Hepatocyte (in vitro differentiated cells): Measurements from ENCODE around the gene ACER1. TPM values are rescaled to one million over a fixed set of nuclear protein-coding genes. Genes with fewer than 3 reads are reported as not detected.

Source experiments
- DNase-seq: peaks from one replicate; pipeline ENCODE4 v3.0.0-alpha.2; 2016; ENCODE audit warnings: low spot score
- H2AFZ ChIP-seq: fragments of 200-600 bp; sonication (generic); 2 replicates; pipeline ENCODE4 v1.6.0; 2016; ENCODE audit warnings: antibody characterized with exemption, mild to moderate bottlenecking
- H3K27ac ChIP-seq: fragments of 200-600 bp; sonication (generic); 2 replicates; pipeline ENCODE4 v1.5.1; 2016; ENCODE audit warnings: mild to moderate bottlenecking
- H3K27me3 ChIP-seq: fragments of 200-600 bp; sonication (generic); 2 replicates; pipeline ENCODE4 v1.6.1; 2016
- H3K36me3 ChIP-seq: fragments of 200-600 bp; sonication (generic); replicated peaks from 2 replicates; pipeline ENCODE4 v1.5.1; 2016; ENCODE audit warnings: low read depth; ENCODE audit not compliant: insufficient read depth
- H3K4me1 ChIP-seq: fragments of 200-600 bp; sonication (generic); 2 replicates; pipeline ENCODE4 v1.5.1; 2016; ENCODE audit warnings: mild to moderate bottlenecking, moderate library complexity; ENCODE audit not compliant: insufficient read depth
- H3K4me2 ChIP-seq: fragments of 200-600 bp; sonication (generic); 2 replicates; pipeline ENCODE4 v1.6.0; 2016
- H3K4me3 ChIP-seq: fragments of 200-600 bp; sonication (generic); 2 replicates; pipeline ENCODE4 v1.5.1; 2016; ENCODE audit warnings: mild to moderate bottlenecking
- H3K79me2 ChIP-seq: fragments of 200-600 bp; sonication (generic); 2 replicates; pipeline ENCODE4 v1.6.0; 2017; ENCODE audit warnings: mild to moderate bottlenecking
- H3K9me2 ChIP-seq: fragments of 200-600 bp; sonication (generic); replicated peaks from 2 replicates; pipeline ENCODE4 v1.6.0; 2017; ENCODE audit warnings: mild to moderate bottlenecking; ENCODE audit not compliant: insufficient read depth
- H3K9me3 ChIP-seq: fragments of 200-600 bp; sonication (generic); 2 replicates; pipeline ENCODE4 v1.5.1; 2016; ENCODE audit warnings: low read depth, mild to moderate bottlenecking
- H4K20me1 ChIP-seq: fragments of 200-600 bp; sonication (generic); 2 replicates; pipeline ENCODE4 v1.6.0; 2016; ENCODE audit warnings: mild to moderate bottlenecking; ENCODE audit not compliant: insufficient read depth, poor library complexity, severe bottlenecking
- EZH2 ChIP-seq: fragments of 200-600 bp; sonication (generic); IDR thresholded peaks from 2 replicates; pipeline ENCODE4 v1.6.1; 2016; ENCODE audit warnings: antibody characterized with exemption, mild to moderate bottlenecking, borderline replicate concordance
- EZH2phosphoT487 ChIP-seq: fragments of 200-600 bp; sonication (generic); IDR thresholded peaks from one replicate; pipeline ENCODE4 v1.6.1; 2018; ENCODE audit warnings: antibody characterized with exemption, mild to moderate bottlenecking, low read depth, moderate library complexity; ENCODE audit not compliant: unreplicated experiment, severe bottlenecking
- WGBS: methylation state at CpG from one replicate; pipeline ENCODE4 v1.1.6; 2016; ENCODE audit warnings: low lambda C conversion rate; ENCODE audit errors: missing lambda C conversion rate; 5-methylcytosine and 5-hydroxymethylcytosine counted together
- polyA plus RNA-seq: library from polyadenylated mRNA; unstranded; fragments of >200 nt; fragmentation: Nextera tagmentation; extraction: Ambion mirVana; gene quantifications from 2 replicates; pipeline ENCODE4 v1.2.1, GENCODE V29; 2016
- total RNA-seq: library from RNA; depleted of rRNA; stranded (reverse); fragments of >200 nt; gene quantifications from 2 replicates; pipeline ENCODE4 v1.2.3, GENCODE V29; 2014
- TF ChIP-seq, protein P1 (sequence below): fragments of 200-600 bp; sonication (generic); IDR thresholded peaks from 2 replicates; pipeline ENCODE4 v1.5.1; 2016; ENCODE audit warnings: antibody characterized with exemption, mild to moderate bottlenecking; ENCODE audit not compliant: poor library complexity

ACER1 gene
- total and polyA plus RNA-seq, 2 experiments from 2014 or later: not detected

DNA sequence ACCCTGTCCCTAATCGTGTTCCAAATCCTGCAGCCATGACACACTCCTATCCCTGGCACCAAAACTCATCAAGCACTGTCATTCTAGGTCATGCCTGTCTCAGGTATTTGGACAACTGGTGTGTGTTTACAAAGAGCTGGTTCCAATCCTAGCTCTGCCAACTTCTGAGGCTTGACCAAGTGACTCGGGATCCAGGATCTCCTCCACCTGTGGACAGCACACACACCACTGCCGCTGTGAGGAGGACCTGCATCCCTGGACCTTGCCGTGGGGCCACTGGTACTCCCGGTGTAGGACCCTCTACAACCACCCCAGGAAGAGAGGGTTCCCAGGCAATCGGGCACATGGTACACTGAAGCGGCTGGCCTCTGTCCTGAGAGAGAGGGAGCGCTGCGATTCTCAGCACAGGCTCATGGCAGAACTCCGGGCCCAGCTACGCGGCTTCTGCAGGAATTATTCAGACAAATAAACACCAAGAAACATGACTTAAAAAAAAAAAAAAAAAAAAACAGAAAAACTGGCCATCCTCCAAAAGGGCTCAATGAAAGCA is 74.0 kb downstream of the ACER1 start:
- Histone ChIP-seq H3K9me2 (no peaks in the 10 kb centered on the region), H3K36me3 (no peaks in the 10 kb centered on the region), H3K4me2 (no peak overlapping the region), H3K9me3 (no peaks in the 10 kb centered on the region), H3K27ac (no peak overlapping the region), H4K20me1 (peaks cover 28% of the 10 kb centered on the region), H2AFZ (no peak overlapping the region), H3K27me3 (no peaks in the 10 kb centered on the region), H3K79me2 (peaks cover 77% of the 10 kb centered on the region), H3K4me1 (peaks cover 4% of the 10 kb centered on the region), H3K4me3 (no peak overlapping the region)
- DNase-seq: no peak
- WGBS: 96% methylated on average over 12 of the region's 12 CpGs
- TF ChIP-seq, protein P1, sequence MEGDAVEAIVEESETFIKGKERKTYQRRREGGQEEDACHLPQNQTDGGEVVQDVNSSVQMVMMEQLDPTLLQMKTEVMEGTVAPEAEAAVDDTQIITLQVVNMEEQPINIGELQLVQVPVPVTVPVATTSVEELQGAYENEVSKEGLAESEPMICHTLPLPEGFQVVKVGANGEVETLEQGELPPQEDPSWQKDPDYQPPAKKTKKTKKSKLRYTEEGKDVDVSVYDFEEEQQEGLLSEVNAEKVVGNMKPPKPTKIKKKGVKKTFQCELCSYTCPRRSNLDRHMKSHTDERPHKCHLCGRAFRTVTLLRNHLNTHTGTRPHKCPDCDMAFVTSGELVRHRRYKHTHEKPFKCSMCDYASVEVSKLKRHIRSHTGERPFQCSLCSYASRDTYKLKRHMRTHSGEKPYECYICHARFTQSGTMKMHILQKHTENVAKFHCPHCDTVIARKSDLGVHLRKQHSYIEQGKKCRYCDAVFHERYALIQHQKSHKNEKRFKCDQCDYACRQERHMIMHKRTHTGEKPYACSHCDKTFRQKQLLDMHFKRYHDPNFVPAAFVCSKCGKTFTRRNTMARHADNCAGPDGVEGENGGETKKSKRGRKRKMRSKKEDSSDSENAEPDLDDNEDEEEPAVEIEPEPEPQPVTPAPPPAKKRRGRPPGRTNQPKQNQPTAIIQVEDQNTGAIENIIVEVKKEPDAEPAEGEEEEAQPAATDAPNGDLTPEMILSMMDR: no peak
- no peak for TF ChIP-seq EZH2phosphoT487
- TF ChIP-seq EZH2: no peak

DNA sequence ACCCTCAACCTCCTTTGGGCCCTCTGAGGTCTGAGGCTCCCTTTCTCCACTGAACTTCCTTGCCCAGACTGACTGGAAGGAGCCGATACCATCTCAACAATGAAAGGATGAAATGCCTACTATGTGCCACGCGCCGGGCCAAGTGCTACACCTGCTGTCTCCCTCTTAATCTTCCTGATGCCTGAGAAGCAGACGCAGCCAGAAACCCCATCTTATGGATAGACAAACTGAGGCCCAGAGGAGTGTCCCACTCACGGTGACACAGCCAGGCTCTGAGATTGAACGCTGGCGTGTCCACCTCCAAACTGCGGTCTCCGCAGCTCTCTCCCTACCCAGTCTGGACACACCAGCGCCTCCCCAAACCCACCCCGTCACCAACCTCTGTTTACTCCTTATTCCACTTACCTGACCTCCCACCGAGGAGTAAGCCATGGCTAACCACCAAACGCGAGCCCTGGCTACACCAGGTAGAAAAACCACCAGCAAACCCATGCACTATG is 74.5 kb downstream of the ACER1 start:
- Histone ChIP-seq H3K36me3 (no peaks in the 10 kb centered on the region), H3K4me2 (no peak overlapping the region), H3K4me3 (no peak overlapping the region), H3K79me2 (peaks cover 78% of the 10 kb centered on the region), H3K9me2 (no peaks in the 10 kb centered on the region), H3K9me3 (no peaks in the 10 kb centered on the region), H4K20me1 (peaks cover 32% of the 10 kb centered on the region), H3K27ac (no peak overlapping the region), H2AFZ (no peak overlapping the region), H3K27me3 (no peaks in the 10 kb centered on the region), H3K4me1 (peaks cover 3% of the 10 kb centered on the region)
- DNase-seq: no peak
- no peak for TF ChIP-seq EZH2phosphoT487
- no peak for TF ChIP-seq EZH2
- TF ChIP-seq, protein P1: no peak
- 90% methylated on average over 15 of the region's 15 CpGs for WGBS

Other genes starting within 250 kb of the ACER1 start
- gene RFX2, start 223.1 kb downstream of the ACER1 start, total RNA-seq: 2.3 and 4.0 TPM in 2 replicates
- gene RFX2, start 223.1 kb downstream of the ACER1 start, polyA plus RNA-seq: 4.2 and 4.9 TPM in 2 replicates
- gene ACSBG2, start 197.9 kb downstream of the ACER1 start, total RNA-seq: not detected in 2 replicates
- not detected in 2 replicates for gene ACSBG2, start 197.9 kb downstream of the ACER1 start, polyA plus RNA-seq
- 13.6 and 17.2 TPM in 2 replicates for gene MLLT1, start 53.6 kb downstream of the ACER1 start, total RNA-seq
- 22.9 and 23.3 TPM in 2 replicates for gene MLLT1, start 53.6 kb downstream of the ACER1 start, polyA plus RNA-seq
- 52.8 and 69.5 TPM in 2 replicates for gene CLPP, start 27.9 kb upstream of the ACER1 start, total RNA-seq
- gene CLPP, start 27.9 kb upstream of the ACER1 start, polyA plus RNA-seq: 93.6 and 106 TPM in 2 replicates
- gene ALKBH7, start 39.2 kb upstream of the ACER1 start, total RNA-seq: 42.8 and 45.3 TPM in 2 replicates
- gene ALKBH7, start 39.2 kb upstream of the ACER1 start, polyA plus RNA-seq: 99.3 and 116 TPM in 2 replicates
- 2.4 and 2.7 TPM in 2 replicates for gene PSPN, start 42.3 kb upstream of the ACER1 start, total RNA-seq
- gene PSPN, start 42.3 kb upstream of the ACER1 start, polyA plus RNA-seq: 1.5 and 2.7 TPM in 2 replicates
- gene GTF2F1, start 59.6 kb upstream of the ACER1 start, total RNA-seq: 47.5 and 52.1 TPM in 2 replicates
- gene GTF2F1, start 59.6 kb upstream of the ACER1 start, polyA plus RNA-seq: 40.0 and 44.6 TPM in 2 replicates
- 94.2 and 133 TPM in 2 replicates for gene KHSRP, start 91.2 kb upstream of the ACER1 start, total RNA-seq
- gene KHSRP, start 91.2 kb upstream of the ACER1 start, polyA plus RNA-seq: 196 and 202 TPM in 2 replicates
- 0.16 and 0.27 TPM in 2 replicates for gene SLC25A41, start 100.2 kb upstream of the ACER1 start, total RNA-seq
- 0.50 TPM in 1 of 2 replicates, not detected in the other for gene SLC25A41, start 100.2 kb upstream of the ACER1 start, polyA plus RNA-seq
- gene SLC25A23, start 126.2 kb upstream of the ACER1 start, total RNA-seq: 48.8 and 56.6 TPM in 2 replicates
- 59.0 and 61.3 TPM in 2 replicates for gene SLC25A23, start 126.2 kb upstream of the ACER1 start, polyA plus RNA-seq
- 71.4 and 75.5 TPM in 2 replicates for gene CRB3, start 130.7 kb upstream of the ACER1 start, total RNA-seq
- gene CRB3, start 130.7 kb upstream of the ACER1 start, polyA plus RNA-seq: 42.5 and 48.9 TPM in 2 replicates
- gene DENND1C, start 148.2 kb upstream of the ACER1 start, total RNA-seq: 0.48 and 1.5 TPM in 2 replicates
- gene DENND1C, start 148.2 kb upstream of the ACER1 start, polyA plus RNA-seq: 14.0 and 16.1 TPM in 2 replicates
- gene TUBB4A, start 168.7 kb upstream of the ACER1 start, total RNA-seq: 1.2 and 4.4 TPM in 2 replicates
- gene TUBB4A, start 168.7 kb upstream of the ACER1 start, polyA plus RNA-seq: 7.3 and 7.9 TPM in 2 replicates
- gene TNFSF9, start 197.4 kb upstream of the ACER1 start, total RNA-seq: 2.3 and 2.6 TPM in 2 replicates
- gene TNFSF9, start 197.4 kb upstream of the ACER1 start, polyA plus RNA-seq: 3.8 and 9.2 TPM in 2 replicates